WTC11 (cell line): ENCODE data around the gene RTKN2. TPM values are rescaled to one million over a fixed set of nuclear protein-coding genes. Genes with fewer than 3 reads are reported as not detected.

ENCODE experiments used
- ATAC-seq: fragments of 200-7000 bp; cut with Tn5 transposase; 2 replicates; pipeline ENCODE4 v1.10.0; 2021; ENCODE audit warnings: mild to moderate bottlenecking, moderate library complexity
- CTCF ChIA-PET: fragments of 300-600 bp; sonication (Branson Sonifier 250); formaldehyde crosslinking; loops from one replicate; lab custom pipeline; 2021; ENCODE audit warnings: antibody characterized with exemption; lab: Charles Lee
- POLR2A ChIA-PET: fragments of 350-600 bp; sonication (Branson Sonifier 250); formaldehyde crosslinking; loops from one replicate; lab custom pipeline; 2021; ENCODE audit warnings: antibody characterized with exemption; lab: Charles Lee
- DNase-seq: peaks from one replicate; pipeline ENCODE4 v3.0.0; 2021; ENCODE audit warnings: low spot score
- H3K27ac Mint-ChIP-seq: 2 replicates; pipeline ENCODE4 v1.8.0; 2021; ENCODE audit warnings: mixed read lengths
- H3K27me3 Mint-ChIP-seq: 2 replicates; pipeline ENCODE4 v1.8.0; 2021; ENCODE audit warnings: low read depth, mild to moderate bottlenecking, moderate library complexity, mixed read lengths
- H3K36me3 Mint-ChIP-seq: 2 replicates; pipeline ENCODE4 v1.8.0; 2021; ENCODE audit warnings: mixed read lengths
- H3K4me1 Mint-ChIP-seq: 2 replicates; pipeline ENCODE4 v1.8.0; 2022; ENCODE audit warnings: mixed read lengths
- H3K4me3 Mint-ChIP-seq: 2 replicates; pipeline ENCODE4 v1.8.0; 2021; ENCODE audit warnings: mild to moderate bottlenecking, moderate library complexity, mixed read lengths
- H3K9me3 Mint-ChIP-seq: 2 replicates; pipeline ENCODE4 v1.8.0; 2021; ENCODE audit warnings: mixed read lengths
- AFF4 ChIP-seq: sonication (generic); formaldehyde crosslinking; IDR thresholded peaks from 2 replicates; pipeline ENCODE4 v1.8.1; 2023; ENCODE audit warnings: mild to moderate bottlenecking, missing genetic modification reagents, borderline replicate concordance
- ATF1 ChIP-seq: sonication (generic); formaldehyde crosslinking; IDR thresholded peaks from 2 replicates; pipeline ENCODE4 v1.8.1; 2023; ENCODE audit warnings: mild to moderate bottlenecking, moderate library complexity, missing genetic modification reagents
- ATF3 ChIP-seq: sonication (generic); formaldehyde crosslinking; conservative IDR thresholded peaks from 2 replicates; pipeline ENCODE4 v1.8.1; 2022; ENCODE audit warnings: mild to moderate bottlenecking, missing genetic modification reagents
- E2F4 ChIP-seq: sonication (generic); formaldehyde crosslinking; IDR thresholded peaks from 2 replicates; pipeline ENCODE4 v1.8.1; 2022; ENCODE audit warnings: low read depth, mild to moderate bottlenecking, moderate library complexity, missing genetic modification reagents, borderline replicate concordance
- FOXP4 ChIP-seq: sonication (generic); formaldehyde crosslinking; IDR thresholded peaks from 2 replicates; pipeline ENCODE4 v1.8.0; 2022; ENCODE audit warnings: mild to moderate bottlenecking, missing genetic modification reagents
- GRHL2 ChIP-seq: fragments of 250-450 bp; sonication (Bioruptor Pico); IDR thresholded peaks from 2 replicates; pipeline ENCODE4 v1.8.0; 2022; ENCODE audit warnings: mild to moderate bottlenecking, moderate library complexity; ENCODE audit not compliant: insufficient replicate concordance, severe bottlenecking
- IRF1 ChIP-seq: sonication (generic); formaldehyde crosslinking; IDR thresholded peaks from 2 replicates; pipeline ENCODE4 v1.8.0; 2023; ENCODE audit warnings: missing genetic modification reagents
- MAX ChIP-seq: sonication (generic); formaldehyde crosslinking; IDR thresholded peaks from 2 replicates; pipeline ENCODE4 v1.8.0; 2022; ENCODE audit warnings: mild to moderate bottlenecking, missing genetic modification reagents
- NFATC4 ChIP-seq: fragments of 250-450 bp; sonication (Bioruptor Pico); IDR thresholded peaks from 2 replicates; pipeline ENCODE4 v1.9.0; 2021; ENCODE audit warnings: mild to moderate bottlenecking
- NR1H2 ChIP-seq: sonication (generic); formaldehyde crosslinking; IDR thresholded peaks from 2 replicates; pipeline ENCODE4 v1.9.0; 2021; ENCODE audit warnings: mild to moderate bottlenecking, moderate library complexity, missing genetic modification reagents
- NR2C2 ChIP-seq: sonication (generic); formaldehyde crosslinking; IDR thresholded peaks from 2 replicates; pipeline ENCODE4 v1.8.0; 2022; ENCODE audit warnings: mild to moderate bottlenecking, missing genetic modification reagents
- OVOL2 ChIP-seq: fragments of 250-450 bp; sonication (Bioruptor Pico); IDR thresholded peaks from 2 replicates; pipeline ENCODE4 v1.9.0; 2021; ENCODE audit warnings: mild to moderate bottlenecking, borderline replicate concordance
- RELA ChIP-seq: sonication (generic); formaldehyde crosslinking; IDR thresholded peaks from 2 replicates; pipeline ENCODE4 v1.8.1; 2022; ENCODE audit warnings: missing genetic modification reagents, mild to moderate bottlenecking, borderline replicate concordance
- SMAD3 ChIP-seq: sonication (generic); formaldehyde crosslinking; IDR thresholded peaks from 2 replicates; pipeline ENCODE4 v1.8.0; 2022; ENCODE audit warnings: missing genetic modification reagents, mild to moderate bottlenecking, borderline replicate concordance
- STAT6 ChIP-seq: sonication (generic); formaldehyde crosslinking; conservative IDR thresholded peaks from 2 replicates; pipeline ENCODE4 v1.8.1; 2023; ENCODE audit warnings: mild to moderate bottlenecking, low read depth, missing genetic modification reagents, moderate library complexity
- USF1 ChIP-seq: sonication (generic); formaldehyde crosslinking; IDR thresholded peaks from 2 replicates; pipeline ENCODE4 v1.8.0; 2022; ENCODE audit warnings: mild to moderate bottlenecking, missing genetic modification reagents
- ZNF138 ChIP-seq: sonication (generic); formaldehyde crosslinking; conservative IDR thresholded peaks from 2 replicates; pipeline ENCODE4 v1.8.1; 2022; ENCODE audit warnings: mild to moderate bottlenecking, moderate library complexity, missing genetic modification reagents
- ZNF416 ChIP-seq: fragments of 250-450 bp; sonication (Bioruptor Pico); IDR thresholded peaks from 2 replicates; pipeline ENCODE4 v1.9.0; 2021; ENCODE audit warnings: mild to moderate bottlenecking, inconsistent platforms
- ZNF671 ChIP-seq: fragments of 250-450 bp; sonication (Bioruptor Pico); IDR thresholded peaks from 2 replicates; pipeline ENCODE4 v1.8.0; 2021; ENCODE audit warnings: mild to moderate bottlenecking
- total RNA-seq: library from RNA; stranded (reverse); gene quantifications from 3 replicates; pipeline ENCODE4 v1.2.3, GENCODE V29; 2021

The RTKN2 gene
- total RNA-seq, 1 experiment from 2014 or later, result 20.5 TPM

GRCh38 chr10:62305813-62306212, 37.2 kb upstream of the RTKN2 start:
- ATAC-seq (no peak), DNase-seq (no peak)
- peaks cover 14% of the 10 kb centered on the region for H3K4me1 Mint-ChIP-seq
- ChIA-PET CTCF (no interaction called here), POLR2A (no interaction called here)
- H3K4me3 Mint-ChIP-seq, result no peak overlapping the region
- H3K27me3 Mint-ChIP-seq, result no peaks in the 10 kb centered on the region
- no peaks in the 10 kb centered on the region for H3K36me3 Mint-ChIP-seq
- no peaks in the 10 kb centered on the region; the same call in 1 of the 2 replicates for H3K9me3 Mint-ChIP-seq
- H3K27ac Mint-ChIP-seq, result no peak overlapping the region
- TF ChIP-seq NR2C2 (CRISPR knock-in tag) (no peak), NFATC4 (CRISPR knock-in tag) (no peak), SMAD3 (no peak), ZNF138 (no peak), ATF3 (no peak)

- Mint-ChIP-seq H3K27me3 (no peaks in the 10 kb centered on the region), H3K9me3 (peaks cover 11% of the 10 kb centered on the region), H3K36me3 (no peaks in the 10 kb centered on the region), H3K27ac (no peak overlapping the region), H3K4me1 (peaks cover 13% of the 10 kb centered on the region), H3K4me3 (no peak overlapping the region)
- ChIA-PET CTCF (no interaction called here), POLR2A (no interaction called here)
- DNase-seq, result no peak
- no peak for ATAC-seq
- TF ChIP-seq E2F4 (CRISPR knock-in tag) (no peak), OVOL2 (CRISPR knock-in tag) (no peak), MAX (CRISPR knock-in tag) (no peak), AFF4 (no peak), ATF1 (CRISPR knock-in tag) (no peak), GRHL2 (CRISPR knock-in tag) (no peak), NR1H2 (CRISPR knock-in tag) (no peak), USF1 (CRISPR knock-in tag) (no peak), STAT6 (CRISPR knock-in tag) (no peak), IRF1 (CRISPR knock-in tag) (no peak), RELA (CRISPR knock-in tag) (no peak), FOXP4 (CRISPR knock-in tag) (no peak), NFATC4 (CRISPR knock-in tag) (no peak), ZNF671 (CRISPR knock-in tag) (no peak), ZNF416 (CRISPR knock-in tag) (no peak)
Observed at GRCh38 chr10:62303922-62304321, 35.3 kb upstream of the RTKN2 start.
